HG03025 (cell line): Measurements from ENCODE around the gene KRT3.

ENCODE experiments used
- ATAC-seq: cut with Tn5 transposase; IDR thresholded peaks from one replicate; pipeline ENCODE4 v1.9.1; 2021; ENCODE audit warnings: mild to moderate bottlenecking, moderate library complexity; ENCODE audit not compliant: unreplicated experiment, low FRiP score

Gene KRT3

GRCh38 chr12:52742822-52743457 lies 53.0 kb downstream of the KRT3 start:
- no peak for ATAC-seq

- ATAC-seq, result no peak
Measured at GRCh38 chr12:52742196-52742580, 53.7 kb downstream of the KRT3 start.

GRCh38 chr12:52741375-52742195 lies 54.3 kb downstream of the KRT3 start:
- ATAC-seq, result no peak

- no peak for ATAC-seq
Measured at GRCh38 chr12:52740584-52740983, 55.3 kb downstream of the KRT3 start.

GRCh38 chr12:52739963-52740362 lies 56.0 kb downstream of the KRT3 start:
- ATAC-seq, result no peak
